SK-N-SH (cell line): Measurements from ENCODE around the gene FHOD3. TPM values are rescaled to one million over a fixed set of nuclear protein-coding genes. Genes with fewer than 3 reads are reported as not detected.

Source experiments
- CTCF ChIA-PET: fragments of 300-600, 350-600 bp; formaldehyde crosslinking; extraction: SDS; loops from one replicate; lab custom pipeline; 2021; lab: Yijun Ruan, JAX
- POLR2A ChIA-PET: fragments of 350-600 bp; sonication (Branson Sonifier 250); formaldehyde crosslinking; extraction: SDS; loops from one replicate; lab custom pipeline; 2020; ENCODE audit warnings: antibody characterized with exemption, inconsistent platforms; lab: Yijun Ruan, JAX
- DNase-seq: peaks from one replicate; pipeline ENCODE4 v3.0.0; 2012
- H2AFZ ChIP-seq: fragments of 200-600 bp; sonication (generic); 2 replicates; pipeline ENCODE4 v1.8.1; 2016; ENCODE audit warnings: antibody characterized with exemption, mild to moderate bottlenecking, low read depth
- H3F3A ChIP-seq: fragments of 200-600 bp; sonication (generic); replicated peaks from 2 replicates; pipeline ENCODE3; 2016; ENCODE audit warnings: antibody characterized with exemption, mild to moderate bottlenecking; ENCODE audit not compliant: insufficient read depth
- H3K27ac ChIP-seq, 2 experiments: fragments of 200-500 bp in 1 of 2; fragments of 200-600 bp in 1 of 2; sonication (Bioruptor generic) in 1 of 2; sonication (generic), shearing (Covaris generic) in 1 of 2; 2 replicates each; pipeline versions ENCODE4 v1.5.1 to v1.6.1; 2014 to 2016; ENCODE audit warnings: low read depth in 2 of 2, inconsistent platforms in 1 of 2, low read length in 1 of 2, mild to moderate bottlenecking in 1 of 2, mixed read lengths in 1 of 2
- H3K27me3 ChIP-seq: fragments of 200-600 bp; sonication (generic), shearing (Covaris generic); 2 replicates; pipeline ENCODE4 v1.6.1; 2016; ENCODE audit warnings: mixed run types; ENCODE audit not compliant: insufficient read depth
- H3K36me3 ChIP-seq, 2 experiments: fragments of 200-500 bp in 1 of 2; fragments of 200-600 bp in 1 of 2; sonication (Bioruptor generic) in 1 of 2; sonication (generic) in 1 of 2; replicated peaks in 1 of 2; 2 replicates each; pipeline versions ENCODE3 to v1.5.1; 2014 to 2016; ENCODE audit warnings: low read length in 1 of 2, mild to moderate bottlenecking in 1 of 2; ENCODE audit not compliant: insufficient read depth in 2 of 2, control insufficient read depth in 1 of 2
- H3K4me1 ChIP-seq, 2 experiments: fragments of 200-500 bp in 1 of 2; fragments of 200-600 bp in 1 of 2; sonication (Bioruptor generic) in 1 of 2; sonication (generic), shearing (Covaris generic) in 1 of 2; 2 replicates each; pipeline versions ENCODE4 v1.5.1 to v1.6.1; 2014 to 2016; ENCODE audit warnings: low read depth in 1 of 2, low read length in 1 of 2, mixed run types in 1 of 2; ENCODE audit not compliant: insufficient read depth in 2 of 2, control insufficient read depth in 1 of 2
- H3K4me2 ChIP-seq: fragments of 200-600 bp; sonication (generic), shearing (Covaris generic); 2 replicates; pipeline ENCODE4 v1.6.1; 2017; ENCODE audit warnings: mixed run types
- H3K4me3 ChIP-seq, 2 experiments: fragments of 200-500 bp in 1 of 2; fragments of 200-600 bp in 1 of 2; sonication (Bioruptor generic) in 1 of 2; sonication (generic), shearing (Covaris generic) in 1 of 2; 2 replicates each; pipeline versions ENCODE4 v1.5.1 to v1.8.1; 2014 to 2016; ENCODE audit warnings: low read depth in 2 of 2, inconsistent platforms in 1 of 2, low read length in 1 of 2, mild to moderate bottlenecking in 1 of 2, mixed read lengths in 1 of 2, moderate library complexity in 1 of 2
- H3K79me2 ChIP-seq: fragments of 200-600 bp; sonication (generic); 2 replicates; pipeline ENCODE4 v1.8.1; 2017; ENCODE audit warnings: mild to moderate bottlenecking; ENCODE audit not compliant: insufficient read depth
- H3K9ac ChIP-seq: fragments of 200-600 bp; sonication (generic); 2 replicates; pipeline ENCODE4 v1.6.1; 2017; ENCODE audit warnings: mixed run types
- H3K9me2 ChIP-seq: fragments of 200-600 bp; sonication (generic); 2 replicates; pipeline ENCODE4 v1.6.1; 2017; ENCODE audit warnings: mixed run types
- H3K9me3 ChIP-seq: fragments of 200-600 bp; sonication (generic); 2 replicates; pipeline ENCODE4 v1.6.1; 2017; ENCODE audit warnings: mixed run types, mild to moderate bottlenecking, moderate library complexity
- H4K20me1 ChIP-seq: fragments of 200-600 bp; sonication (generic); 2 replicates; pipeline ENCODE4 v1.6.1; 2017; ENCODE audit warnings: mild to moderate bottlenecking, mixed run types; ENCODE audit not compliant: insufficient read depth
- CHD2 ChIP-seq: fragments of 150-350 bp; IDR thresholded peaks from 2 replicates; pipeline ENCODE4 v1.6.1; 2018; ENCODE audit warnings: low read length; ENCODE audit not compliant: partially characterized antibody
- ELF1 ChIP-seq: IDR thresholded peaks from 2 replicates; pipeline ENCODE4 v1.4.0; 2012
- EP300 ChIP-seq, 2 experiments: IDR thresholded peaks; 2 replicates each; pipeline versions ENCODE4 v1.4.0 to v1.6.1; 2012; ENCODE audit warnings: borderline replicate concordance in 1 of 2, low read depth in 1 of 2, low read length in 1 of 2
- FOXM1 ChIP-seq: IDR thresholded peaks from 2 replicates; pipeline ENCODE4 v1.4.0; 2012; ENCODE audit warnings: low read depth, mild to moderate bottlenecking
- GABPA ChIP-seq: IDR thresholded peaks from 2 replicates; pipeline ENCODE4 v1.4.0; 2012; ENCODE audit warnings: low read depth, mild to moderate bottlenecking
- JUND ChIP-seq: IDR thresholded peaks from 2 replicates; pipeline ENCODE4 v1.4.0; 2012
- MXI1 ChIP-seq: IDR thresholded peaks from 2 replicates; pipeline ENCODE4 v1.6.1; 2012; ENCODE audit warnings: mild to moderate bottlenecking, low read depth, low read length, improper control_type of control experiment
- NFIC ChIP-seq: IDR thresholded peaks from 2 replicates; pipeline ENCODE4 v1.4.0; 2012; ENCODE audit warnings: borderline replicate concordance
- NRF1 ChIP-seq: IDR thresholded peaks from 2 replicates; pipeline ENCODE4 v1.6.1; 2012; ENCODE audit warnings: low read depth, mild to moderate bottlenecking, low read length
- RXRA ChIP-seq: IDR thresholded peaks from 2 replicates; pipeline ENCODE4 v1.4.0; 2012; ENCODE audit warnings: low read depth, mild to moderate bottlenecking, borderline replicate concordance
- TCF12 ChIP-seq: IDR thresholded peaks from 2 replicates; pipeline ENCODE4 v1.4.0; 2012
- TEAD4 ChIP-seq: IDR thresholded peaks from 2 replicates; pipeline ENCODE4 v1.4.0; 2012; ENCODE audit warnings: mild to moderate bottlenecking, borderline replicate concordance; ENCODE audit not compliant: insufficient read depth
- YY1 ChIP-seq: IDR thresholded peaks from 2 replicates; pipeline ENCODE4 v1.4.0; 2012; ENCODE audit warnings: low read depth, mild to moderate bottlenecking
- WGBS: methylation state at CpG from one replicate; pipeline ENCODE4 v1.1.6; 2017; ENCODE audit warnings: low lambda C conversion rate; 5-methylcytosine and 5-hydroxymethylcytosine counted together
- polyA plus RNA-seq, 3 experiments: library from polyadenylated mRNA; depleted of rRNA; stranded (reverse); fragments of >200 nt; gene quantifications; 2 replicates each; pipeline ENCODE4 v1.2.3, GENCODE V29; 2012
- TF ChIP-seq, protein P1 (sequence below): IDR thresholded peaks from 2 replicates; pipeline ENCODE4 v1.6.1; 2012; ENCODE audit warnings: mild to moderate bottlenecking, low read depth, low read length, moderate library complexity
- TF ChIP-seq, protein P2 (sequence below): fragments of 150-350 bp; IDR thresholded peaks from 2 replicates; pipeline ENCODE4 v1.6.1; 2017; ENCODE audit warnings: antibody characterized with exemption, low read length, low read depth, borderline replicate concordance
- TF ChIP-seq, protein P3 (sequence below): IDR thresholded peaks from 2 replicates; pipeline ENCODE4 v1.4.0; 2012; ENCODE audit warnings: low read depth, borderline replicate concordance

Gene FHOD3
- polyA plus RNA-seq, 1 of the 3 experiments (the other 2 are of a cell fraction): 10.9 TPM

DNA sequence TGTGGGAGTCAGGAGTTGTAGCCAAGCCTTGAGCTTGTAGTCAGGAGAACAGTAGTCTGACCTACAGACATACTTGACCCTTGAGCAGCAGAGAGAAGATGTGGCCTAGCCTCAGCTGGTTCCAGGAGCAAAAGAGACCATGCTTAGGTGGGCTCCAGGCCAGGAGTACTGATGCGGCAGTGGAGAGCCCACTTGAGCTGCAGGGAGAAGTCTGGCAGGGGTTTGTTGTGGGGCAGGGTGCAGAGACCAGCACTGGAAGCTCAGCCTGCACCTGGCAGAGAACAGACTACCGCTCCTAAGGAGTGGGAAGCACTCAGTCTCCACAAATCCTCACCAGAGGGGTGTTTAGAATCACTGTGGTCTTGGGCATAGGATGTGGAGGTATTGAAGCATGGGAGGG is 333.4 kb downstream of the FHOD3 start:
- ChIA-PET POLR2A (no interaction called here), CTCF (no interaction called here)
- Histone ChIP-seq H3K9me3 (no peaks in the 10 kb centered on the region), H2AFZ (no peak overlapping the region), H3K79me2 (no peaks in the 10 kb centered on the region), H3K27me3 (no peaks in the 10 kb centered on the region), H4K20me1 (no peaks in the 10 kb centered on the region), H3K9ac (no peak overlapping the region), H3F3A (no peaks in the 10 kb centered on the region), H3K27ac (no peak overlapping the region), H3K9me2 (no peaks in the 10 kb centered on the region), H3K4me3 (no peak overlapping the region), H3K4me2 (no peak overlapping the region), H3K36me3 (peaks cover 0 to 12% of the 10 kb centered on the region in 2 experiments), H3K4me1 (peaks cover 0 to 5% of the 10 kb centered on the region in 2 experiments; a peak in 2 of 4 replicates)
- DNase-seq: no peak
- no peak for TF ChIP-seq TCF12
- no peak for TF ChIP-seq TEAD4
- TF ChIP-seq, protein P1, sequence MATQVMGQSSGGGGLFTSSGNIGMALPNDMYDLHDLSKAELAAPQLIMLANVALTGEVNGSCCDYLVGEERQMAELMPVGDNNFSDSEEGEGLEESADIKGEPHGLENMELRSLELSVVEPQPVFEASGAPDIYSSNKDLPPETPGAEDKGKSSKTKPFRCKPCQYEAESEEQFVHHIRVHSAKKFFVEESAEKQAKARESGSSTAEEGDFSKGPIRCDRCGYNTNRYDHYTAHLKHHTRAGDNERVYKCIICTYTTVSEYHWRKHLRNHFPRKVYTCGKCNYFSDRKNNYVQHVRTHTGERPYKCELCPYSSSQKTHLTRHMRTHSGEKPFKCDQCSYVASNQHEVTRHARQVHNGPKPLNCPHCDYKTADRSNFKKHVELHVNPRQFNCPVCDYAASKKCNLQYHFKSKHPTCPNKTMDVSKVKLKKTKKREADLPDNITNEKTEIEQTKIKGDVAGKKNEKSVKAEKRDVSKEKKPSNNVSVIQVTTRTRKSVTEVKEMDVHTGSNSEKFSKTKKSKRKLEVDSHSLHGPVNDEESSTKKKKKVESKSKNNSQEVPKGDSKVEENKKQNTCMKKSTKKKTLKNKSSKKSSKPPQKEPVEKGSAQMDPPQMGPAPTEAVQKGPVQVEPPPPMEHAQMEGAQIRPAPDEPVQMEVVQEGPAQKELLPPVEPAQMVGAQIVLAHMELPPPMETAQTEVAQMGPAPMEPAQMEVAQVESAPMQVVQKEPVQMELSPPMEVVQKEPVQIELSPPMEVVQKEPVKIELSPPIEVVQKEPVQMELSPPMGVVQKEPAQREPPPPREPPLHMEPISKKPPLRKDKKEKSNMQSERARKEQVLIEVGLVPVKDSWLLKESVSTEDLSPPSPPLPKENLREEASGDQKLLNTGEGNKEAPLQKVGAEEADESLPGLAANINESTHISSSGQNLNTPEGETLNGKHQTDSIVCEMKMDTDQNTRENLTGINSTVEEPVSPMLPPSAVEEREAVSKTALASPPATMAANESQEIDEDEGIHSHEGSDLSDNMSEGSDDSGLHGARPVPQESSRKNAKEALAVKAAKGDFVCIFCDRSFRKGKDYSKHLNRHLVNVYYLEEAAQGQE: no peak
- TF ChIP-seq NRF1: no peak
- TF ChIP-seq NFIC: no peak
- no peak for TF ChIP-seq FOXM1
- no peak for TF ChIP-seq CHD2
- no peak for TF ChIP-seq RXRA
- no peak for TF ChIP-seq MXI1
- TF ChIP-seq, protein P2, sequence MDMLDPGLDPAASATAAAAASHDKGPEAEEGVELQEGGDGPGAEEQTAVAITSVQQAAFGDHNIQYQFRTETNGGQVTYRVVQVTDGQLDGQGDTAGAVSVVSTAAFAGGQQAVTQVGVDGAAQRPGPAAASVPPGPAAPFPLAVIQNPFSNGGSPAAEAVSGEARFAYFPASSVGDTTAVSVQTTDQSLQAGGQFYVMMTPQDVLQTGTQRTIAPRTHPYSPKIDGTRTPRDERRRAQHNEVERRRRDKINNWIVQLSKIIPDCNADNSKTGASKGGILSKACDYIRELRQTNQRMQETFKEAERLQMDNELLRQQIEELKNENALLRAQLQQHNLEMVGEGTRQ: no peak
- no peak for TF ChIP-seq EP300 (IDR thresholded peaks at IDR 0.05; ENCODE audit: borderline replicate concordance in 1 of 2, low read depth in 1 of 2, low read length in 1 of 2)
- WGBS: 86% methylated on average over 1 of the region's 2 CpGs

GRCh38 chr18:36633961-36634412 is 336.5 kb downstream of the FHOD3 start:
- no peak overlapping the region for H3K27ac ChIP-seq
- H4K20me1 ChIP-seq: no peaks in the 10 kb centered on the region
- no peak overlapping the region for H2AFZ ChIP-seq
- CTCF ChIA-PET: interaction anchor here (0.9 to 1.0 kb wide), 2 partner anchors 14 to 124 kb away, joined by 3 read pairs; no protein-coding TSS in a partner anchor
- no peaks in the 10 kb centered on the region for H3K9me2 ChIP-seq
- H3K27me3 ChIP-seq: no peaks in the 10 kb centered on the region
- no peaks in the 10 kb centered on the region for H3F3A ChIP-seq
- TF ChIP-seq ELF1 (no peak), YY1 (no peak), EP300 (IDR thresholded peaks at IDR 0.05; ENCODE audit: borderline replicate concordance in 1 of 2, low read depth in 1 of 2, low read length in 1 of 2) (no peak), NRF1 (no peak), JUND (no peak), GABPA (no peak), TCF12 (no peak)
- TF ChIP-seq, protein P3, sequence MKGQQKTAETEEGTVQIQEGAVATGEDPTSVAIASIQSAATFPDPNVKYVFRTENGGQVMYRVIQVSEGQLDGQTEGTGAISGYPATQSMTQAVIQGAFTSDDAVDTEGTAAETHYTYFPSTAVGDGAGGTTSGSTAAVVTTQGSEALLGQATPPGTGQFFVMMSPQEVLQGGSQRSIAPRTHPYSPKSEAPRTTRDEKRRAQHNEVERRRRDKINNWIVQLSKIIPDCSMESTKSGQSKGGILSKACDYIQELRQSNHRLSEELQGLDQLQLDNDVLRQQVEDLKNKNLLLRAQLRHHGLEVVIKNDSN: no peak
- 76% methylated on average over 4 of the region's 4 CpGs for WGBS
- H3K4me3 ChIP-seq: no peak overlapping the region
- no peak for DNase-seq
- POLR2A ChIA-PET: no interaction called here
- H3K9me3 ChIP-seq: no peaks in the 10 kb centered on the region
- H3K9ac ChIP-seq: no peak overlapping the region
- H3K36me3 ChIP-seq: no peaks in the 10 kb centered on the region
- H3K4me2 ChIP-seq: no peak overlapping the region
- H3K4me1 ChIP-seq: peaks cover 0 to 9% of the 10 kb centered on the region in 2 experiments; a peak in 2 of 4 replicates
- no peaks in the 10 kb centered on the region for H3K79me2 ChIP-seq
